Endodermal cell (in vitro differentiated cells): ENCODE results near the gene ENAH. TPM values are rescaled to one million over a fixed set of nuclear protein-coding genes. Genes with fewer than 3 reads are reported as not detected.

Source experiments
- DNase-seq: peaks from one replicate; pipeline ENCODE4 v3.0.0-alpha.2; 2017
- H3K27ac ChIP-seq: 2 replicates; pipeline ENCODE4 v1.5.1; 2013; ENCODE audit warnings: mild to moderate bottlenecking, low read depth, low read length, moderate library complexity
- H3K27me3 ChIP-seq: 2 replicates; pipeline ENCODE4 v1.6.1; 2013; ENCODE audit warnings: mild to moderate bottlenecking, low read length, moderate library complexity; ENCODE audit not compliant: insufficient read depth, control insufficient read depth, poor library complexity, severe bottlenecking
- H3K36me3 ChIP-seq: 2 replicates; pipeline ENCODE4 v1.7.0; 2013; ENCODE audit warnings: mild to moderate bottlenecking, low read length, moderate library complexity; ENCODE audit not compliant: control insufficient read depth, insufficient read depth
- H3K4me1 ChIP-seq: one replicate; pipeline ENCODE4 v1.7.0; 2013; ENCODE audit warnings: low read length; ENCODE audit not compliant: control insufficient read depth, insufficient read depth
- H3K4me3 ChIP-seq: 2 replicates; pipeline ENCODE4 v1.5.1; 2013; ENCODE audit warnings: mild to moderate bottlenecking, low read length, moderate library complexity
- H3K9ac ChIP-seq: 2 replicates; pipeline ENCODE4 v1.6.1; 2013; ENCODE audit warnings: mild to moderate bottlenecking, low read length, moderate library complexity; ENCODE audit not compliant: poor library complexity, severe bottlenecking; ENCODE audit errors: extremely low read depth
- H3K9me3 ChIP-seq: 2 replicates; pipeline ENCODE4 v1.6.1; 2013; ENCODE audit warnings: mild to moderate bottlenecking, low read length, moderate library complexity; ENCODE audit not compliant: control insufficient read depth
- H3K27ac Mint-ChIP-seq: 2 replicates; pipeline ENCODE4 v1.8.0; 2020; ENCODE audit warnings: mixed read lengths
- H3K27me3 Mint-ChIP-seq: 2 replicates; pipeline ENCODE4 v1.8.0; 2021; ENCODE audit warnings: mild to moderate bottlenecking, mixed read lengths; ENCODE audit not compliant: insufficient read depth
- H3K36me3 Mint-ChIP-seq: 2 replicates; pipeline ENCODE4 v1.8.0; 2020; ENCODE audit warnings: low read depth, mixed read lengths
- H3K4me1 Mint-ChIP-seq: 2 replicates; pipeline ENCODE4 v1.8.0; 2020; ENCODE audit warnings: mixed read lengths
- H3K4me3 Mint-ChIP-seq: 2 replicates; pipeline ENCODE4 v1.8.0; 2020; ENCODE audit warnings: mild to moderate bottlenecking, moderate library complexity, mixed read lengths
- H3K9me3 Mint-ChIP-seq: 2 replicates; pipeline ENCODE4 v1.8.0; 2020; ENCODE audit warnings: mild to moderate bottlenecking, mixed read lengths
- WGBS, 2 experiments: methylation state at CpG; one replicate each; pipeline versions ENCODE4 v1.1.5 to v1.1.7; 2013; ENCODE audit warnings: missing lambda C conversion rate in 2 of 2, mixed read lengths in 1 of 2; ENCODE audit not compliant: insufficient coverage in 1 of 2, insufficient read length in 1 of 2; 5-methylcytosine and 5-hydroxymethylcytosine counted together
- total RNA-seq, 2 donors: library from RNA; stranded (reverse); fragmentation: NEBNext Ultra II Directional in 1 of 2; extraction: Animal tissue kit (Norgen Biotek cat#: 25700) in 1 of 2; gene quantifications; 2 replicates in 1 of 2; 3 replicates in 1 of 2; pipeline ENCODE4 v1.2.1, GENCODE V29; 2021
- TF ChIP-seq, protein P1 (sequence below): fragments of 200-600 bp; sonication (generic); conservative IDR thresholded peaks from 2 replicates; pipeline ENCODE4 v1.5.0; 2021; ENCODE audit warnings: antibody characterized with exemption, mild to moderate bottlenecking

The ENAH gene
- total RNA-seq, 2 donors from 2014 or later = 263 to 267 TPM

DNA sequence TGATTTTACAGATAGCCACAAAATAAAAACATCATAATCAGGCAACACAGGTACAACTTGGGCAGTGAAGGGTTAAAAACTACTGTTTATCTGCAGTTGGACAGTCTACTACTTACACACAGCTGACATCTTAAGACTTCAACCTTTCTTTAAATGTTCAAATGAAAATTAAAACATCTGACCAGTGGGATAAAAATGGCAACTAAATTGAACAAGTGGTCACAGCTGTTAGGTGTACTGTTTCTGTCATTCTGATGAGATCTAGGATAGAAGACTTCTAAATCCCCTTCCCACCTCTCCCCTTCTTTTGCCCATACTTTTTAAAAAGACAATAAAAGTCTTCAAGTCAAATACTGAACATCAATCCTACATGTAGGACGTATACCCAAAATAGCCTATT is 56.2 kb downstream of the ENAH start:
- H3K27ac ChIP-seq = no peak overlapping the region
- Mint-ChIP-seq H3K4me3 (no peak overlapping the region), H3K4me1 (peaks cover 12% of the 10 kb centered on the region), H3K36me3 (peaks cover 25% of the 10 kb centered on the region), H3K27me3 (no peaks in the 10 kb centered on the region), H3K9me3 (peaks cover 17% of the 10 kb centered on the region), H3K27ac (no peak overlapping the region)
- TF ChIP-seq, protein P1, sequence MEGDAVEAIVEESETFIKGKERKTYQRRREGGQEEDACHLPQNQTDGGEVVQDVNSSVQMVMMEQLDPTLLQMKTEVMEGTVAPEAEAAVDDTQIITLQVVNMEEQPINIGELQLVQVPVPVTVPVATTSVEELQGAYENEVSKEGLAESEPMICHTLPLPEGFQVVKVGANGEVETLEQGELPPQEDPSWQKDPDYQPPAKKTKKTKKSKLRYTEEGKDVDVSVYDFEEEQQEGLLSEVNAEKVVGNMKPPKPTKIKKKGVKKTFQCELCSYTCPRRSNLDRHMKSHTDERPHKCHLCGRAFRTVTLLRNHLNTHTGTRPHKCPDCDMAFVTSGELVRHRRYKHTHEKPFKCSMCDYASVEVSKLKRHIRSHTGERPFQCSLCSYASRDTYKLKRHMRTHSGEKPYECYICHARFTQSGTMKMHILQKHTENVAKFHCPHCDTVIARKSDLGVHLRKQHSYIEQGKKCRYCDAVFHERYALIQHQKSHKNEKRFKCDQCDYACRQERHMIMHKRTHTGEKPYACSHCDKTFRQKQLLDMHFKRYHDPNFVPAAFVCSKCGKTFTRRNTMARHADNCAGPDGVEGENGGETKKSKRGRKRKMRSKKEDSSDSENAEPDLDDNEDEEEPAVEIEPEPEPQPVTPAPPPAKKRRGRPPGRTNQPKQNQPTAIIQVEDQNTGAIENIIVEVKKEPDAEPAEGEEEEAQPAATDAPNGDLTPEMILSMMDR = no peak
- no peaks in the 10 kb centered on the region for H3K4me1 ChIP-seq
- H3K4me3 ChIP-seq = no peak overlapping the region
- DNase-seq = no peak
- peaks cover 58% of the 10 kb centered on the region for H3K36me3 ChIP-seq
- WGBS, 2 experiments = 91% methylated on average over 1 of the region's 1 CpG; no CpG with 5 or more reads in 1 of the 2 experiments
- H3K9me3 ChIP-seq = peaks cover 20% of the 10 kb centered on the region
- H3K9ac ChIP-seq = no peak overlapping the region
- H3K27me3 ChIP-seq = no peaks in the 10 kb centered on the region

DNA sequence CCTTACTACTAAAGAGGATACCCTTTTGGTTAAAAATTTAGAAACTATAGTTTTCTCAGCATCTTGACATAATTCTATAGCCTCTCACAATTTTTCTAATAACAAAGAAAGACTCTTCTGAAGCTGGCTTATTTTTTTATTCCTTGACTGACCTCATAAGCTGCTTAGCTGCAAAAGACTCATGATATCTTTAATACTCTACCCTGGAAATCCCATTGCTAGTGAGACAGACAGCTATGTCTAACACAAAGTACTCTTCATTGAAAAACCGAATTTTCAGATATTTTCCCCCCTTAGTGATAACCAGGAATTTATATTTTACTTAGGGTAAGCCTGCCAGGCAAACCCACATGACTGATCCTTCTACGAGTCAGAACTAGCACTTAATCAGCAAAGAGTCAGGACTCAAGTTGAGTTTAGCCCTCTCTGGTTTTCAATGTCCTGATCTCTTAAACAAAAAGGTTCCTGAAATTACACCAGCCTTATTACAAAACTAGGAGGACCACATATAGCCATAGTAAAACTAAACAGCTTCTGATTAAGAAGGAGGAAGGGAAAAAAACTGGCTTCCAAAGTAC is 56.9 kb downstream of the ENAH start:
- Histone ChIP-seq H3K9me3 (peaks cover 15% of the 10 kb centered on the region), H3K4me3 (no peak overlapping the region), H3K36me3 (peaks cover 58% of the 10 kb centered on the region), H3K27me3 (no peaks in the 10 kb centered on the region), H3K4me1 (no peaks in the 10 kb centered on the region), H3K27ac (no peak overlapping the region), H3K9ac (no peak overlapping the region)
- WGBS, 2 experiments = 80 to 92% methylated on average over 2 of the region's 2 CpGs
- Mint-ChIP-seq H3K36me3 (peaks cover 25% of the 10 kb centered on the region), H3K4me3 (no peak overlapping the region), H3K27me3 (no peaks in the 10 kb centered on the region), H3K9me3 (peaks cover 14% of the 10 kb centered on the region), H3K4me1 (peaks cover 12% of the 10 kb centered on the region), H3K27ac (no peak overlapping the region)
- DNase-seq = no peak
- TF ChIP-seq, protein P1 = no peak

DNA sequence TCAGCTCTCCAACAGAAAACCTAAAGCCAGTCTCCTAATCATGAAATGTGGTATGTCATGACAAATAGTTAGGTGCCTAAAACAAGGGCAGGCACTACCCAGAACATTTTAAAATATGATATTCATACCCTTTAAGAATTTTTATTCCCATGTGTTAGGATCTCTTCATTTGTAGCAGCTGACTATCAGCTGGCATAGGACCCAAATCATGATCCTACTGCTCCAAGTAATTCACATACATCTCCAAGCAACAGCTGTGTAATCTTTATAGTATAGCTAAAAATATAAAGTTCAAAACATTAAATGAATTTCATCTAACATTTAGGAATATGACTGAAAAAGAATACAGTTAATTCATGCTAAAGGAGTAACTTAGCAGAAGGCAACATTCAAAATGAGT is 57.5 kb downstream of the ENAH start:
- Mint-ChIP-seq H3K27me3 (no peaks in the 10 kb centered on the region), H3K27ac (no peak overlapping the region), H3K4me3 (no peak overlapping the region), H3K4me1 (peaks cover 15% of the 10 kb centered on the region), H3K36me3 (peaks cover 22% of the 10 kb centered on the region), H3K9me3 (peaks cover 9% of the 10 kb centered on the region)
- no peak overlapping the region for H3K9ac ChIP-seq
- no peak overlapping the region for H3K27ac ChIP-seq
- no peak for DNase-seq
- H3K9me3 ChIP-seq = peaks cover 10% of the 10 kb centered on the region
- TF ChIP-seq, protein P1 = no peak
- H3K4me1 ChIP-seq = no peaks in the 10 kb centered on the region
- peaks cover 52% of the 10 kb centered on the region for H3K36me3 ChIP-seq
- H3K27me3 ChIP-seq = no peaks in the 10 kb centered on the region
- H3K4me3 ChIP-seq = no peak overlapping the region
